PC-3 (cell line): ENCODE results near the gene PCSK2.

Experiments
- EZH2 ChIP-seq: fragments of 300-600 bp; sonication (generic); IDR thresholded peaks from one replicate; pipeline ENCODE4 v1.6.1; 2017; ENCODE audit warnings: antibody characterized with exemption, mild to moderate bottlenecking, low read length; ENCODE audit not compliant: unreplicated experiment
- EZH2phosphoT487 ChIP-seq: fragments of 300-600 bp; sonication (generic); IDR thresholded peaks from 2 replicates; pipeline ENCODE4 v1.6.1; 2018; ENCODE audit warnings: mild to moderate bottlenecking, antibody characterized with exemption, low read length, borderline replicate concordance
- TF ChIP-seq, protein P1 (sequence below): fragments of 300-600 bp; sonication (generic); conservative IDR thresholded peaks from 2 replicates; pipeline ENCODE4 v1.5.1; 2017; ENCODE audit warnings: antibody characterized with exemption, low read depth, mild to moderate bottlenecking, low read length

DNA sequence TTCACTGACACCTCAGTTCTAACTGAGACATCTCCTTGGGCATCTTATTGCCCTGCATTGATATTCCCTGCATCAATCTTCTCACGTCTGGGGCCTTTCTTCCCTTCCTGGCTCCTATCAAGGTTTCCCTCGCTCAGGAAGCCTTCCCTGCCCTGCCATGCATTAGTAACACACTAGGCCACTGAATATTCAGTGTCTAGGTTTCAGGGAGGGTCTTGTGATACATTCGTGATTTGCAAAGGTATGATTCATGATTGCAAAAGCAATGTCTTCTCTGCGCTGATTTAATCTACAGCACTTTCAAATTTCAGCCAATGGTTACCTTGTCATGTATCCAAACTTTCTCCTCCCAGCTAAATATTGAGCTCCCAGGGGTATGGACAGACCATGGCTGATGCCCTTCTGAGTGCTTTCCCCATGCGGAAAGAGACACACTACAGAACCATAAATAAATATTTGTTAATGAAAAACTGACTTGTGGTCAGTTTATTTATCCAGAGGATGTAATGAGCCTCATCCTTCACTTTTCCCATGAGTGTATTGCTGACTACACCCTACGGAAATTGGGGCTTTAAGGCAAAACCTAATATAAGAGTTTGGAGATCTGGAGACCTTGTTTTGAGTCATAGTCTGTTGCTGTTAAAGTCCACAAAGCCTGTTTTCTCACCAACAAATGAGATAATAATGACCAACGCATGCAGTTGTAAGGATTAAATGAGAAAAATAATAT is 21.6 kb upstream of the PCSK2 start:
- TF ChIP-seq, protein P1, sequence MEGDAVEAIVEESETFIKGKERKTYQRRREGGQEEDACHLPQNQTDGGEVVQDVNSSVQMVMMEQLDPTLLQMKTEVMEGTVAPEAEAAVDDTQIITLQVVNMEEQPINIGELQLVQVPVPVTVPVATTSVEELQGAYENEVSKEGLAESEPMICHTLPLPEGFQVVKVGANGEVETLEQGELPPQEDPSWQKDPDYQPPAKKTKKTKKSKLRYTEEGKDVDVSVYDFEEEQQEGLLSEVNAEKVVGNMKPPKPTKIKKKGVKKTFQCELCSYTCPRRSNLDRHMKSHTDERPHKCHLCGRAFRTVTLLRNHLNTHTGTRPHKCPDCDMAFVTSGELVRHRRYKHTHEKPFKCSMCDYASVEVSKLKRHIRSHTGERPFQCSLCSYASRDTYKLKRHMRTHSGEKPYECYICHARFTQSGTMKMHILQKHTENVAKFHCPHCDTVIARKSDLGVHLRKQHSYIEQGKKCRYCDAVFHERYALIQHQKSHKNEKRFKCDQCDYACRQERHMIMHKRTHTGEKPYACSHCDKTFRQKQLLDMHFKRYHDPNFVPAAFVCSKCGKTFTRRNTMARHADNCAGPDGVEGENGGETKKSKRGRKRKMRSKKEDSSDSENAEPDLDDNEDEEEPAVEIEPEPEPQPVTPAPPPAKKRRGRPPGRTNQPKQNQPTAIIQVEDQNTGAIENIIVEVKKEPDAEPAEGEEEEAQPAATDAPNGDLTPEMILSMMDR: no peak
- TF ChIP-seq EZH2phosphoT487 (no peak), EZH2 (no peak)
